HG02870 (cell line): ENCODE measurements around the gene HS1BP3.
A peak's percentile ranks its signal among the peaks of the same experiment; 100 is the strongest.

Source experiments
- ATAC-seq: cut with Tn5 transposase; IDR thresholded peaks from one replicate; pipeline ENCODE4 v1.9.1; 2021; ENCODE audit warnings: mild to moderate bottlenecking, moderate library complexity; ENCODE audit not compliant: unreplicated experiment

The HS1BP3 gene

GRCh38 chr2:20650877-20651730, at the start of gene HS1BP3:
Gene HS1BP3 (minus strand): TSS chr2:20651098. CDS start chr2:20651063, 35 bp downstream.
- ATAC-seq: peak; percentile 94

- ATAC-seq: no peak
Observed at GRCh38 chr2:20698916-20699613, 48.2 kb upstream of the HS1BP3 start.

GRCh38 chr2:20697322-20697934, 46.5 kb upstream of the HS1BP3 start:
- ATAC-seq: no peak

- ATAC-seq: no peak
Observed at GRCh38 chr2:20696366-20696765, 45.5 kb upstream of the HS1BP3 start.

GRCh38 chr2:20693317-20693716, 42.4 kb upstream of the HS1BP3 start:
- ATAC-seq: no peak

GRCh38 chr2:20692081-20692480, 41.2 kb upstream of the HS1BP3 start:
- ATAC-seq: no peak

- no peak for ATAC-seq
Observed at GRCh38 chr2:20691076-20691734, 40.3 kb upstream of the HS1BP3 start.

GRCh38 chr2:20689428-20690264, 38.7 kb upstream of the HS1BP3 start:
- ATAC-seq: no peak

- no peak for ATAC-seq
Observed at GRCh38 chr2:20687260-20687832, 36.4 kb upstream of the HS1BP3 start.

GRCh38 chr2:20684581-20685063, 33.7 kb upstream of the HS1BP3 start:
- no peak for ATAC-seq

- no peak for ATAC-seq
Observed at GRCh38 chr2:20682167-20682920, 31.4 kb upstream of the HS1BP3 start.

GRCh38 chr2:20680744-20681375, 30.0 kb upstream of the HS1BP3 start:
- no peak for ATAC-seq

- no peak for ATAC-seq
Observed at GRCh38 chr2:20678780-20679179, 27.9 kb upstream of the HS1BP3 start.

- no peak for ATAC-seq
Observed at GRCh38 chr2:20678086-20678395, 27.1 kb upstream of the HS1BP3 start.

- peak; percentile 28 for ATAC-seq
Observed at GRCh38 chr2:20677301-20678085, 26.6 kb upstream of the HS1BP3 start.

GRCh38 chr2:20676353-20677215, 25.7 kb upstream of the HS1BP3 start:
- peak; percentile 65 for ATAC-seq
